B cell (primary cell): ENCODE data around the gene BRD3. TPM values are rescaled to one million over a fixed set of nuclear protein-coding genes. Genes with fewer than 3 reads are reported as not detected.

Experiments used
- ATAC-seq: fragments of 200-7000 bp; cut with Tn5 transposase; one replicate; pipeline ENCODE4 v1.10.0; 2021; ENCODE audit warnings: low read depth, mild to moderate bottlenecking, moderate number of reproducible peaks, moderate library complexity
- CTCF ChIA-PET: fragments of 350-600 bp; sonication (Branson Sonifier 250); formaldehyde crosslinking; loops from one replicate; lab custom pipeline; 2021; ENCODE audit warnings: antibody characterized with exemption, inconsistent platforms; lab: Charles Lee
- POLR2A ChIA-PET: fragments of 350-600 bp; sonication (Branson Sonifier 250); formaldehyde crosslinking; loops from one replicate; lab custom pipeline; 2021; ENCODE audit warnings: antibody characterized with exemption; lab: Charles Lee
- DNase-seq: peaks from one replicate; pipeline ENCODE4 v3.0.0; 2013
- H2AFZ ChIP-seq: 2 replicates; pipeline ENCODE4 v1.6.1; 2012; ENCODE audit warnings: mild to moderate bottlenecking, low read depth, low read length; ENCODE audit not compliant: insufficient read depth, poor library complexity, severe bottlenecking
- H3K27ac ChIP-seq, 2 donors: 1 replicate in 1 of 2; 2 replicates in 1 of 2; pipeline ENCODE4 v1.5.1; 2012 to 2013; ENCODE audit warnings: low read length in 2 of 2, mild to moderate bottlenecking in 2 of 2, moderate library complexity in 1 of 2
- H3K27me3 ChIP-seq, 4 experiments: fragments of 200-600 bp in 1 of 4; sonication (generic) in 1 of 4; replicated peaks in 1 of 4; 1 replicate in 2 of 4; 2 replicates in 2 of 4; pipeline versions ENCODE4 v1.6.1 to v1.7.0; 2013 to 2016; ENCODE audit warnings: low read length in 3 of 4, mild to moderate bottlenecking in 2 of 4, mixed read lengths in 1 of 4, moderate library complexity in 1 of 4; ENCODE audit not compliant: insufficient read depth in 4 of 4, control insufficient read depth in 3 of 4; ENCODE audit errors: control extremely low read depth in 1 of 4
- H3K36me3 ChIP-seq, 2 experiments: replicated peaks in 1 of 2; 1 replicate in 1 of 2; 2 replicates in 1 of 2; pipeline versions ENCODE4 v1.6.1 to v1.7.1; 2013; ENCODE audit warnings: low read length in 1 of 2; ENCODE audit not compliant: insufficient read depth in 2 of 2, control insufficient read depth in 1 of 2; ENCODE audit errors: control extremely low read depth in 1 of 2, extremely low read depth in 1 of 2
- H3K4me1 ChIP-seq, 2 donors: fragments of 200-600 bp in 1 of 2; sonication (generic) in 1 of 2; 1 replicate in 1 of 2; 2 replicates in 1 of 2; pipeline versions ENCODE4 v1.5.1 to v1.6.1; 2013 to 2017; ENCODE audit warnings: low read length in 2 of 2; ENCODE audit not compliant: control insufficient read depth in 2 of 2, insufficient read depth in 2 of 2
- H3K4me2 ChIP-seq: replicated peaks from 2 replicates; pipeline ENCODE3; 2012; ENCODE audit warnings: mild to moderate bottlenecking, low read depth, low read length; ENCODE audit not compliant: poor library complexity, severe bottlenecking
- H3K4me3 ChIP-seq, 5 experiments: fragments of 200-600 bp in 1 of 5; sonication (generic) in 1 of 5; 1 replicate in 3 of 5; 2 replicates in 2 of 5; pipeline versions ENCODE4 v1.5.1 to v1.7.0; 2011 to 2016; ENCODE audit warnings: low read length in 4 of 5, mild to moderate bottlenecking in 4 of 5, low read depth in 2 of 5, control low read depth in 1 of 5, moderate library complexity in 1 of 5; ENCODE audit not compliant: insufficient read depth in 1 of 5; ENCODE audit errors: control extremely low read depth in 1 of 5, extremely low read depth in 1 of 5
- H3K79me2 ChIP-seq: fragments of 200-600 bp; sonication (generic); one replicate; pipeline ENCODE4 v1.6.0; 2016; ENCODE audit warnings: low read length; ENCODE audit not compliant: control insufficient read depth, insufficient read depth
- H3K9ac ChIP-seq: fragments of 200-600 bp; sonication (generic); 2 replicates; pipeline ENCODE4 v1.6.1; 2017; ENCODE audit warnings: mild to moderate bottlenecking, low read length, moderate library complexity
- H3K9me3 ChIP-seq, 3 donors: one replicate each; pipeline versions ENCODE4 v1.6.1 to v1.7.1; 2013; ENCODE audit warnings: low read length in 2 of 3; ENCODE audit not compliant: control insufficient read depth in 2 of 3, insufficient read depth in 1 of 3; ENCODE audit errors: control extremely low read depth in 1 of 3
- H4K20me1 ChIP-seq: 2 replicates; pipeline ENCODE4 v1.6.0; 2012; ENCODE audit warnings: mild to moderate bottlenecking, low read length; ENCODE audit not compliant: insufficient read depth, control insufficient read depth, poor library complexity, severe bottlenecking
- H3K27ac Mint-ChIP-seq: one replicate; pipeline ENCODE4 v1.8.0; 2021; ENCODE audit warnings: mixed read lengths
- H3K27me3 Mint-ChIP-seq: one replicate; pipeline ENCODE4 v1.8.0; 2021; ENCODE audit warnings: mixed read lengths
- H3K4me1 Mint-ChIP-seq: one replicate; pipeline ENCODE4 v1.8.0; 2021; ENCODE audit warnings: mixed read lengths
- H3K4me3 Mint-ChIP-seq: one replicate; pipeline ENCODE4 v1.8.0; 2021; ENCODE audit warnings: mixed read lengths
- H3K9me3 Mint-ChIP-seq: one replicate; pipeline ENCODE4 v1.8.0; 2022; ENCODE audit warnings: mixed read lengths; ENCODE audit not compliant: insufficient read depth
- CTCF ChIP-seq: fragments of 200-600 bp; IDR thresholded peaks from one replicate; pipeline ENCODE4 v1.8.0; 2022; ENCODE audit warnings: antibody characterized with exemption, mild to moderate bottlenecking
- EZH2 ChIP-seq: IDR thresholded peaks from 2 replicates; pipeline ENCODE4 v1.6.1; 2012; ENCODE audit warnings: borderline replicate concordance, low read depth, mild to moderate bottlenecking, moderate library complexity, low read length; ENCODE audit not compliant: insufficient read depth, poor library complexity, severe bottlenecking
- WGBS: methylation state at CpG from one replicate; pipeline ENCODE4 v1.1.5; 2013; ENCODE audit warnings: missing lambda C conversion rate; ENCODE audit not compliant: insufficient coverage; 5-methylcytosine and 5-hydroxymethylcytosine counted together
- intact Hi-C: fragments of 100-400 bp; cut with micrococcal nuclease; formaldehyde crosslinking; loops from one replicate; pipeline ENCODE4 v1.10.0; 2022
- polyA plus RNA-seq: library from polyadenylated mRNA; depleted of rRNA; stranded (reverse); fragments of >200 nt; gene quantifications from 2 replicates; pipeline ENCODE4 v1.2.3, GENCODE V29; 2012
- total RNA-seq, 2 donors: library from RNA; stranded (reverse); fragments of 120-200 nt in 1 of 2; gene quantifications; 1 replicate in 1 of 2; 2 replicates in 1 of 2; pipeline versions ENCODE4 v1.2.3 to v1.2.4, GENCODE V29; 2013 to 2022

The BRD3 gene
- total and polyA plus RNA-seq, 2 donors (not counting 1 experiment from before 2014, with no cell fraction given), result 8.9 to 38.0 TPM

GRCh38 chr9:134054891-134055811, 12.7 kb downstream of the BRD3 start:
- no peaks in the 10 kb centered on the region for H3K9me3 ChIP-seq
- H3K4me1 Mint-ChIP-seq, result peaks cover 35% of the 10 kb centered on the region
- TF ChIP-seq EZH2, result no peak
- no peak for TF ChIP-seq CTCF
- POLR2A ChIA-PET, result no interaction called here
- H3K4me1 ChIP-seq, result peaks cover 16 to 31% of the 10 kb centered on the region in 2 donors
- H3K27ac ChIP-seq, result no peak overlapping the region
- 95% methylated on average over 27 of the region's 28 CpGs for WGBS
- no peak overlapping the region for H3K9ac ChIP-seq
- H3K4me2 ChIP-seq, result no peak overlapping the region
- H3K79me2 ChIP-seq, result peaks cover 76% of the 10 kb centered on the region
- H3K9me3 Mint-ChIP-seq, result no peaks in the 10 kb centered on the region
- H3K27me3 Mint-ChIP-seq, result no peaks in the 10 kb centered on the region
- peaks cover 0 to 36% of the 10 kb centered on the region in 2 experiments for H3K36me3 ChIP-seq
- peaks cover 81% of the 10 kb centered on the region for H4K20me1 ChIP-seq
- H2AFZ ChIP-seq, result no peak overlapping the region
- no peak overlapping the region for H3K27ac Mint-ChIP-seq
- H3K4me3 Mint-ChIP-seq, result no peak overlapping the region
- no peak overlapping the region for H3K4me3 ChIP-seq
- DNase-seq, result no peak
- H3K27me3 ChIP-seq, result no peaks in the 10 kb centered on the region
- CTCF ChIA-PET, result interaction anchor here (1.0 kb wide), 1 partner anchor 29 kb away, joined by 4 read pairs; no protein-coding TSS in a partner anchor
- intact Hi-C loops, result no loop called here
- no peak for ATAC-seq
